ENCODE results near the gene SCAPER.

Gene SCAPER

DNA sequence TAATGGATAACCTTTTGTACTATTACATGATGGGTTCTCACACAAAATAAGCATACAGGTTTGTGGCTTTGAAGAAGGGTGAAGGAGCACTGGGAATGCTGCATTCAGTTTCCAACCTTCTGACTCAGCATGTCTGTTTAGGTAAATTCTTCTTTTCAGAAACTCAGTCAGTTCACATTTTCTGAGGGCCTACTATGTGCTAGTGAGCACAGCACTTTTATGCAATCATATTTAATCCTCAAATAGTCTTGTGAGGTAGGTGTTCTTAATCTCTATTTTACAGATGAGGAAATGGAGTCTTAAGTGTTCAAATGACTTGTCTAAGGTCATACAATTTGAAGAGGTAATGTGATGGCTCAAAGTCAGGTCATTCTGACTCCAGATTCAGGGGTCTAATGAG, 527.4 kb downstream of the SCAPER start:
- H3K4me1 Mint-ChIP-seq = no peaks in the 10 kb centered on the region
- no peak overlapping the region for H3K4me3 Mint-ChIP-seq
- no peak for ATAC-seq
- peaks cover 35% of the 10 kb centered on the region for H3K36me3 Mint-ChIP-seq
- no peak overlapping the region for H3K27ac Mint-ChIP-seq
- H3K9me3 Mint-ChIP-seq = no peaks in the 10 kb centered on the region
- H3K27me3 Mint-ChIP-seq = no peaks in the 10 kb centered on the region

DNA sequence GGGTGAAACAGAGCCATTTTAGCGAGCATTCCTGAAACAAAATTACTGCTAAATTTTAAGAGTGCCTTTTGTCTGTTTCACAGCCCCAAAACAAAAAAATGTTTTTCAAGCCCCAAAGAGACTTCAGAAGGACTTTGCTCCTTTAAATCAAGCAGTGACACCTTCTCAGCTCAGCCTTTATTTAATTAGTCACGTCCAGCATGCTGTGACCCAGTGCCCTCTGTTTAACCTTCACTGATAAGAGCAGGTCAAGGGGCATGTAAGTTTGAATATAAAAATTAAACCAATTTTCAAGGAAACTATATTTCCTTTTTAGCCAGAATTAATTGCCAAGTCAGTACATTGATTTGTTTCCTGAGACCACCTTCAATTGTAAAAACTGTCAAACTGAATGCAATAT, 527.9 kb downstream of the SCAPER start:
- Mint-ChIP-seq H3K9me3 (no peaks in the 10 kb centered on the region), H3K4me3 (no peak overlapping the region), H3K27me3 (no peaks in the 10 kb centered on the region), H3K27ac (no peak overlapping the region), H3K36me3 (peaks cover 38% of the 10 kb centered on the region), H3K4me1 (no peaks in the 10 kb centered on the region)
- ATAC-seq = no peak

DNA sequence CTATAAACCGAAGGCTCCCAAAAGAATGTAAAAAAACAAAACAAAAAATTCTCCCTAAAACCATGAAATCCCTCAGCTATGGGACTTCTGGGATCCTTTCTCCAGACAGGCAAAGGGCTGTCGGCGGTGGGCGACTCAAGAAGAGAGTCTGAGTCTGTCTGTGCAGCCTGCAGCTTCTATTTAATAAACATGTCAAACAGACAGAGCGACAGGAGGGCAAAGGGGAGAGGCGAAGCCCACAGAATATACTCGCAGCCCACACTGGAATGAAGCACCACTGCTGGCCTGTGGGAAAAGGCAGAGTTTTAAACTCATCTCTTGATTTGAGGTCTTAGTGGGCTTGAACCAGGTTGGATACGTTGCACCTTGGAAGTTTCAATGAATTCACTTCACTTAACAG, 528.3 kb downstream of the SCAPER start:
- no peaks in the 10 kb centered on the region for H3K27me3 Mint-ChIP-seq
- peaks cover 42% of the 10 kb centered on the region for H3K36me3 Mint-ChIP-seq
- H3K4me3 Mint-ChIP-seq = no peak overlapping the region
- H3K27ac Mint-ChIP-seq = no peak overlapping the region
- no peaks in the 10 kb centered on the region for H3K9me3 Mint-ChIP-seq
- ATAC-seq = no peak
- no peaks in the 10 kb centered on the region for H3K4me1 Mint-ChIP-seq

DNA sequence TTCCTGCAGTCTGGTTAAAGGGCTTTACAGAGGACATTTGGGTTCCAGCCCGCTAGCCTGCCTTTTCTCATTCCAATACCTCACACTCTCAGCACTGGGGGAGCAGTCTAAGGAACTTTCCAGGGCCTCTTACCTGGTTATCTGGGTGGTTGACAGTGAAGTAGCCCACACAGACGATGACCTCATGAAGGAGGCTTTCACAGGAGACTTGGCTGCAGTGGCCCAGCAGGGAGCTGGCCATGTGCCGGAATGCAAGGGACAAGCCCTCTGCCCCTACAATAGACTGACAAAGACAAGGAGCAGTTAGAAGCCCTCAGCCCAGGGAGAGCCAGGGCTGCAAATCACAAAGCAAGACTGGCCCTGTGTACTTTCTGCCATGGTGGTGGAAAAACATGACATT, 529.1 kb downstream of the SCAPER start:
- no peak overlapping the region for H3K27ac Mint-ChIP-seq
- H3K36me3 Mint-ChIP-seq = peaks cover 44% of the 10 kb centered on the region
- H3K4me3 Mint-ChIP-seq = no peak overlapping the region
- no peaks in the 10 kb centered on the region for H3K9me3 Mint-ChIP-seq
- no peaks in the 10 kb centered on the region for H3K27me3 Mint-ChIP-seq
- no peak for ATAC-seq
- H3K4me1 Mint-ChIP-seq = no peaks in the 10 kb centered on the region

DNA sequence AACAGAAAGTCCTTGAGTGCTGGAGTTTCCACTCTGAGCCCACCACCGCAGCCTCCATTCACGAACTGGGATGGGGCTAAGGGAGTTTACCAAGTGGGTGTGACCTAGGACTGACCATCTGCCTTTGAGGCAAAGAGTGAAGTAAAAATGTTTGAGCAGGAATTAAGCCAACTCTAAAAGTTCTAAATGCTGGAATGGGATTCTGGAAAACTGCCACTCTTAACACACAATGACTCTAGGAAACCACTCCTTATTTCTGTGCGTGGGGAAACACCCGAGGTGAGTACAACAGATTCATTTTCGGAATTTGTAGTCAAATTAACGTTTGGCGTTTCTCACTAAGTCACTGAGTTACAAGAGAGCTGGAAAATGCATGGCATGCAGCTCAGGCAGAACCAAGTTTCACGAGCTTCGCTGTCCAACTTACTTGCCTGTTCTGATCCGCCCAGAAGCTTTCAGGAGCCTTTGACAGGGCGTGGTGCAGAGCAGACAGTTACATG, 537.0 kb downstream of the SCAPER start:
- ATAC-seq = no peak
- Mint-ChIP-seq H3K27me3 (no peaks in the 10 kb centered on the region), H3K4me3 (no peak overlapping the region), H3K36me3 (peaks cover 35% of the 10 kb centered on the region), H3K9me3 (no peaks in the 10 kb centered on the region), H3K27ac (no peak overlapping the region), H3K4me1 (no peaks in the 10 kb centered on the region)

DNA sequence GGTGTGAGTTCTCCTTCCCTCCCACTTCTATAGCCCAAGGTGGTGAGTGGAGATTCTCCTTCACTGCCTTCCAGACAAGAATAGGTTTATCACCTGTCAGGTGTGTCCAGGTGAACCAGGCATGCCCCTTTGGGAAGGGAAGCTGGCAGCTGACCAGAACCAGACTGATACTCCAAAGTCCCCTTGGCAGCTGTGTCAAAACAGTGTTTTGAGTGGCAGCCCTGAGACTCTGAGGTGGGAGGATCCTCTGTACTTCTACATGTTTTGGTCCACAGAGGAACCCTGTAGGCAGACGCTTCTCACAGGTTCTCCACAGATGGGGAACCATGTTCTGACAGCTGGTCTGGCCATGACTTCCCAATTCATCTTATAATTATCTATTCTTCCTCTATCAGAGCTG, 538.4 kb downstream of the SCAPER start:
- H3K4me1 Mint-ChIP-seq = no peaks in the 10 kb centered on the region
- no peak overlapping the region for H3K4me3 Mint-ChIP-seq
- no peak overlapping the region for H3K27ac Mint-ChIP-seq
- no peak for ATAC-seq
- H3K9me3 Mint-ChIP-seq = no peaks in the 10 kb centered on the region
- no peaks in the 10 kb centered on the region for H3K27me3 Mint-ChIP-seq
- H3K36me3 Mint-ChIP-seq = peaks cover 24% of the 10 kb centered on the region

DNA sequence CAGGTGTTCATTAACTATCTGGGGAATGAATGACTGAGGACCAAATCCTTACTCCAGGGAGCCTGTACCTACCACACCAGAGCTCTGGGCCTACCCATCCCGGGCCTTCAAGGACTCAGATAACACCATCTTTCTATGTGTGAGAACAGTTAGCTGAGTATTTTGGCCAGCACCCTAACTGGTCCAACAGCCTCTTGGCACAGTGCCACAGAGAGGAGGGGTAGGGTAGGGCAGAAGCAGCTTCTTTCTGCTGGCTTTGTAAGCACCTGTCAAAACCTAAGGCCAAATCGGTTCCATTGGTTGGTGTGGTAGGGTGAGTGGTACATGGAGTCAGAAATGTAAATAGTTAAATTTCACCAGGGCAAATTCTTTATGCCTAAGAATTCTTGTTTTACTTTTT, 541.9 kb downstream of the SCAPER start:
- Mint-ChIP-seq H3K4me3 (no peak overlapping the region), H3K27ac (no peak overlapping the region), H3K4me1 (no peaks in the 10 kb centered on the region), H3K9me3 (no peaks in the 10 kb centered on the region), H3K36me3 (peaks cover 18% of the 10 kb centered on the region), H3K27me3 (no peaks in the 10 kb centered on the region)
- no peak for ATAC-seq

DNA sequence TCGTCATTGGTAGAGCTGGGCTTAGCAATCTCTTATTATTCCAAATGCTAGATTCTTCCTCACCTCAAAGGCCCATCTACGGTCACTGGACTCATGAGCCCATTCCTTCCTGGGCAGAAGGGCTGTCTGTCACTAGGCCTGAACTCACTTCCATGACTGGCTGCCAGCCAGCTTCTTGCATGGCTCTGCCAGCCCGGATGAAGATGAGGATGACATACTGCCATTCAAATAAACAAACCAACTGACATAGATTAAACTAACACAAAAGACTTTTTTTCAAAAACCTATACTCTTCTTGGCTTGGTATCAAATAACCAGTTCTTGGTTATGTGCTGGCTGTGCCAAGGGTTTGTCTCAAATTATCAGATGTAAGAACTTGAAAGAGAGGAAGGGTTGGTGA, 544.7 kb downstream of the SCAPER start:
- Mint-ChIP-seq H3K27ac (no peak overlapping the region), H3K4me3 (no peak overlapping the region), H3K9me3 (no peaks in the 10 kb centered on the region), H3K36me3 (peaks cover 20% of the 10 kb centered on the region), H3K27me3 (no peaks in the 10 kb centered on the region), H3K4me1 (no peaks in the 10 kb centered on the region)
- no peak for ATAC-seq

DNA sequence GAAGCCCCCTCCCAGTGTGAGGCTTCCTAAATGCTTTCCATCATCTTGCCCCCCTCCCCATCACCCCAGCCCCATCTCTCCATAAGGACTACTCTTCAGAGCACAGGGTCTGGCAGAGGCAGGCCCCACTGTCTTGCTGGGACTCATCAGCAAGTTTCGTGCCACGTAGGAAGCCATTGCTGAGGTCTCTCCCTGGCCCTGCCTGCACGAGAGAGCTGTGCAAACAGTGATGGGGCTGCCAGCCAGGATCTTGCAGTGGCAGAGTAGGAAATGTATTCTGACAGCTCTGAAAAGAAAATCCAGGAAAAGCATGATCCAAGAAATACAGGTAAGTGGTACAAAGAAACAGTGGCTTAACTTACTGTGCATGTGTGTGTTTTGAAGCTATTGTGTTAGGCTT, 546.0 kb downstream of the SCAPER start:
- Mint-ChIP-seq H3K4me1 (no peaks in the 10 kb centered on the region), H3K27ac (no peak overlapping the region), H3K4me3 (no peak overlapping the region), H3K27me3 (no peaks in the 10 kb centered on the region), H3K36me3 (peaks cover 11% of the 10 kb centered on the region), H3K9me3 (no peaks in the 10 kb centered on the region)
- ATAC-seq = no peak

DNA sequence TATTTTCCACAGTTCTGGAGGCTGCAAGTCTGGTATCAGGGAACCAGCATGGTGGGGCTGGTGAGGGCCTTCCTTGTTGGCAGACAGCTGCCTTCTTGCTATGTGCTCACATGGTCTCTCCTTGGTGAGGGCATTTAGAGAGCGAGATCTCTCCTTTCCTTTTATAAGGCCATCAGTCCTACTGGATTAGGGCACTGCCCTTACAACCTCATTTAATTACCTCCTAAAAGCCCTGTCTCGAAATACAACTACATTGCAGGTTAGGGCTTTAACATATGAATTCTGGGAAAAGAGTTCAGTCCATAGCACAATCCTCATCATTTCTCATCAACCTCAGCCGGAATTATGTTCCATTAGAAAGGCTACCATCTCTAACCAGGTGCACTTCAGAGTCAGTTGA, 546.7 kb downstream of the SCAPER start:
- no peaks in the 10 kb centered on the region for H3K4me1 Mint-ChIP-seq
- H3K27me3 Mint-ChIP-seq = no peaks in the 10 kb centered on the region
- H3K4me3 Mint-ChIP-seq = no peak overlapping the region
- no peaks in the 10 kb centered on the region for H3K9me3 Mint-ChIP-seq
- H3K36me3 Mint-ChIP-seq = peaks cover 8% of the 10 kb centered on the region
- no peak for ATAC-seq
- no peak overlapping the region for H3K27ac Mint-ChIP-seq

DNA sequence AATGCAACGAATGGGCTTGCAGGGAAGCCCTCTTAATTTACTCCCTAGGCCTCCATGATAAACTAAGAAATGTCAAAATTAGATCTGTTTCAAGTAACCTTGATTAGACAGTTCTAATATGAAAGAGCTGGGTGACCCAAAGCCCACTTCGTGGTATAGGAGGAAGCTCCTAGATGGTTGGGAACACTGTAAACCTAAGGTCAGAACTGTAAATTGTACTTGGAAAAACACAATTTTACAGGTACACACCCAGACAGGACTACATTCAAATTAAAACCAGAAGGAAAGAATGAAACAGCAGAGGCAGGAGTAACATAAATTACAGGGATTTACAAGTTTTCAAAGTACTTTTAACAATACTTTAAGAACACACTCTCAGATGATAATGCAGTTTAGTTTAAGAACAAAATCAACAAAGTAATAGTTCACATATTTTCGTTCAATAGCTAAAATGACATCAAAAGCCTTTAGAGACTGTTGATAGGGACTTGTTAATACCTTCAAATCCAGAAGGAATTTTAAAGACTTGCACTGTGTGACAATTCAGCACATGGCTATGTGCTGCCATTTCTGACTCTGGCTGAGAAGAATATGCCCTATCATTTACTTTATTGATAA, 550.2 kb downstream of the SCAPER start:
- Mint-ChIP-seq H3K4me3 (no peak overlapping the region), H3K27me3 (no peaks in the 10 kb centered on the region)
- no peak for ATAC-seq

DNA sequence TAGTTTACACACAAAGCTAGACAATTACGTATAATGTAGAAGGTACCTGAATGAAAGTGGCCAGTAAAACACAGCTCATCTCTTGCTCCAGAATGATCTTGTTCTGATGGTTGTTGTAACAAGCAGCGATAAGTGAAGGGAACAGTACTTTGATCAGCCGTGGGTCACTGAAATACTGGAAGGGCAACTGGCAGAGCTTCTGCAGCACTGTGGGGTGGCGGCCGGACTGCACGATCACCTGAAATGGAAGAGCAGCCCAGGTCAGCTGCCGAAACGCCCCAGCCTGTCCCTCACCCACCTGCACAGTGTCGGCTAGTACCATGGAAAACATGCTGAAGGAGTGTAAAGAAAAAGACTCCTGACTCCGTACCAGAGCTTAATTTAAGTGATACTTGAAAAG, 551.2 kb downstream of the SCAPER start:
- no peak for ATAC-seq
- Mint-ChIP-seq H3K9me3 (no peaks in the 10 kb centered on the region), H3K27me3 (no peaks in the 10 kb centered on the region), H3K4me3 (no peak overlapping the region), H3K4me1 (no peaks in the 10 kb centered on the region), H3K27ac (no peak overlapping the region), H3K36me3 (peaks cover 18% of the 10 kb centered on the region)

More for the DNA sequence above, 550.2 kb downstream of the SCAPER start:
- H3K9me3 Mint-ChIP-seq = no peaks in the 10 kb centered on the region
- H3K4me1 Mint-ChIP-seq = no peaks in the 10 kb centered on the region
- H3K36me3 Mint-ChIP-seq = peaks cover 13% of the 10 kb centered on the region
- no peak overlapping the region for H3K27ac Mint-ChIP-seq

DNA sequence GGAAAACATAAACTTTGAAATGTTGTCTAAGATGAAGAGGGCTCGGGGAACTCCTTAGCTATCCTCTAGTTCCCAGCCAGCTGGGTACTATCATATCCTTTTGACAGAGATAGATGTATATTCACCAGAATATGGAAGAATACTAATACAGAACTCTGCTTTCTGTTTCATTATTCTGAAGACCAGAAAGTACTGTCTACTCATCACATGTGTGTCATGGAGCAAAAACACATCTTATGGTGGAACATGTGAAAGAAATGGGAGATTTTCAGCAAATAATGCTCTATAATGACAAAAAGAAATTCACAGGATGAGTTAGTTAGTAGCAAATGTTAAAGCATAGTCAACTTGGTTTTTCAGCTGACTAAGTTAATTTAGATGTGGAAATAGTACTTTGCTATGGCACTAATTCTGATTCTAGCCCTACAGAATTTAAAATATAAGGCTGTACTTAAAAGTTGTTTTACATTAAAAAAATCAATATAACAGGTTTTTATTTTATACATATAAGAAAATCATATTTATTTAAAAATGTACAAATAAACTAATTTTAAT, 552.0 kb downstream of the SCAPER start:
- H3K4me1 Mint-ChIP-seq = no peaks in the 10 kb centered on the region
- H3K9me3 Mint-ChIP-seq = no peaks in the 10 kb centered on the region
- no peak overlapping the region for H3K27ac Mint-ChIP-seq

DNA sequence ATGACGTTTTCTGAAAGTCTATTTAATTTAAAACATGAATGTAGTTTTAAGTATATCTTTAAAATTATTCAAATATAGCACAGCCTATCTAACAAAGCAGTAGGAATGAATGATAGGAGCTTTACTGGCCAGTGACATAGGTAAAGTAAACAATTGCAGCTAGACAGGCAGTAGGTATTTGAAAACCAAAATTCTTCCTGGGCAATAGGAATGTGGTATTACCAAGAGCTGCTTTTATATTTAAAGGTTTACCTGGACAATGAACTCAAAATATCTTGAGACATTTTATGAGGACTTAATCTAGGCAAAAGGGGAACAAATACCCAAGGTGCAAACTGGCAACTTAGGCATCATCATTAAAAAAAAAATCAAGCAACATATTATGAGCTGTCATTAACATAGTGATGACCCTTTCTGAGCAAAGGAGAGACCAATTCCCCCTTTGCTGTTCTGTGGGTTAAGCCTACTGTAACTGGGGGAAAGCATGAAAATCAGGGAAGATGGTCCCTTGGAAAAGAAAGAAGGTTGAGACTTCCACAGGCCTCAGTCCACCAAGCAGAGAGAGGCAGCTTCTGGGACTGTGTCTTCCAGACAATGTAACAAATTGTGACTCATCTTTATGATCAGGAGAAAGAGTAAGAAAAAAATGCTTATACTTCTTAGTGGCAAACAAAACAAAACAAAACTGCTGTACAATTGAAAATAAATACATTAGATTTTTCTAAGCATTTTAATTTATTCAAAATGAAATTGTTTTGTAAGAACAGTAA, 555.7 kb downstream of the SCAPER start:
- Mint-ChIP-seq H3K27ac (no peak overlapping the region), H3K27me3 (peaks cover 25% of the 10 kb centered on the region), H3K9me3 (no peaks in the 10 kb centered on the region), H3K4me3 (no peak overlapping the region), H3K4me1 (peaks cover 12% of the 10 kb centered on the region), H3K36me3 (peaks cover 10% of the 10 kb centered on the region)
- ATAC-seq = no peak

More for the DNA sequence above, 552.0 kb downstream of the SCAPER start:
- H3K27me3 Mint-ChIP-seq = peaks cover 1% of the 10 kb centered on the region
- ATAC-seq = no peak
- H3K4me3 Mint-ChIP-seq = no peak overlapping the region
- H3K36me3 Mint-ChIP-seq = peaks cover 18% of the 10 kb centered on the region

DNA sequence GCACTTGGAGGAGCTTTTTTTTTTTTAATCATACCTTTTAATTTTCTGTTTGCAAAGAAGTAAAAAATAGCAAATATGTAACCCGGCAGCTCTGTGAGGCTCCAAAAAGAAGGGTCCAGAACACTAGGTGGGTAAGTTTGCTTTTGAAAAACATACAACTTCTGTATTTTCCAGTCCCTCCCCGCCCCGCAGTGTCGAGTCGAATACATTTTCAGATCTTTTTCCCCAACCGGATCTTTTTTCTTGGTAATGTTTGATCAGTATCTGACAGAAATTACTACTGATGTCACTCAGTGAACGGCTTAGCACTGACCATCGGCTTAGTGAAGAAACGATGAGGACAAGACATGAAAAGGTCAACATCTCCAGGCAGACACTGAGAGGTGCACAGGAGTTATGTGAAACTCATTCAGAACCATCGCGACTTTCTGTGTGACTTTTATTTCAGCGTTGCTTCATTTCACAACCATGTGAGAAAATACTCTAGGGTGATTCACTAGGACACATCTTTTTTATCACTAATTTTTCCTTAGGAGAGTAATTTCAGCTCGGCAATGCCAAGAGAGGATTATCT, 557.6 kb downstream of the SCAPER start:
- H3K36me3 Mint-ChIP-seq = peaks cover 10% of the 10 kb centered on the region
- ATAC-seq = no peak
- no peak overlapping the region for H3K4me3 Mint-ChIP-seq
- peaks cover 41% of the 10 kb centered on the region for H3K27me3 Mint-ChIP-seq
- H3K27ac Mint-ChIP-seq = no peak overlapping the region
- H3K4me1 Mint-ChIP-seq = peaks cover 12% of the 10 kb centered on the region
- H3K9me3 Mint-ChIP-seq = no peaks in the 10 kb centered on the region

All from stimulated activated memory B cell treated with anti-CD40 and anti-IgM and Interleukin-4, amounts not matched to agents 10 μg/mL and 1 μg/mL and 100 μg/mL, for 72 hours (primary cell).